SK-N-SH (cell line): ENCODE measurements around the gene TXNRD2.

Experiments used
- CTCF ChIP-seq: fragments of 200-600 bp; sonication (generic); IDR thresholded peaks from 2 replicates; pipeline ENCODE4 v1.6.1; 2017; ENCODE audit warnings: antibody characterized with exemption, mild to moderate bottlenecking, moderate library complexity
- EP300 ChIP-seq, 2 experiments: IDR thresholded peaks; 2 replicates each; pipeline versions ENCODE4 v1.4.0 to v1.6.1; 2012; ENCODE audit warnings: borderline replicate concordance in 1 of 2, low read depth in 1 of 2, low read length in 1 of 2
- FOXM1 ChIP-seq: IDR thresholded peaks from 2 replicates; pipeline ENCODE4 v1.4.0; 2012; ENCODE audit warnings: low read depth, mild to moderate bottlenecking
- SMC3 ChIP-seq: IDR thresholded peaks from 2 replicates; pipeline ENCODE4 v1.6.1; 2012; ENCODE audit warnings: low read depth, low read length, improper control_type of control experiment

GRCh38 chr22:19930551-19931486 lies 10.8 kb downstream of the TXNRD2 start:
- TF ChIP-seq FOXM1 (no peak), SMC3 (no peak), EP300 (IDR thresholded peaks at IDR 0.05; ENCODE audit: borderline replicate concordance in 1 of 2, low read depth in 1 of 2, low read length in 1 of 2) (no peak), CTCF (no peak)
